H1 (cell line): ENCODE data around the gene HADH.
"Not testable (repeated sequence)": the region's sequence is repeated elsewhere in the genome, so short reads cannot be mapped to it uniquely, and the experiment has no call there.

Experiments
- GTF2F1 ChIP-seq: IDR thresholded peaks from 2 replicates; pipeline ENCODE4 v1.6.1; 2012; ENCODE audit warnings: low read depth, low read length, improper control_type of control experiment, borderline replicate concordance
- POLR2A ChIP-seq, 2 experiments: IDR thresholded peaks; 1 replicate in 1 of 2; 2 replicates in 1 of 2; pipeline ENCODE4 v1.6.1; 2011; ENCODE audit warnings: low read depth in 2 of 2, low read length in 2 of 2, mild to moderate bottlenecking in 2 of 2; ENCODE audit errors: control extremely low read depth in 1 of 2
- TF ChIP-seq, protein P1 (sequence below), 3 experiments: IDR thresholded peaks; 1 replicate in 2 of 3; 2 replicates in 1 of 3; pipeline versions ENCODE4 v1.5.1 to v1.6.1; 2011; ENCODE audit warnings: low read length in 3 of 3, mild to moderate bottlenecking in 3 of 3, inconsistent platforms in 2 of 3, low read depth in 1 of 3, moderate library complexity in 1 of 3; ENCODE audit not compliant: insufficient read depth in 1 of 3; ENCODE audit errors: control extremely low read depth in 1 of 3

DNA sequence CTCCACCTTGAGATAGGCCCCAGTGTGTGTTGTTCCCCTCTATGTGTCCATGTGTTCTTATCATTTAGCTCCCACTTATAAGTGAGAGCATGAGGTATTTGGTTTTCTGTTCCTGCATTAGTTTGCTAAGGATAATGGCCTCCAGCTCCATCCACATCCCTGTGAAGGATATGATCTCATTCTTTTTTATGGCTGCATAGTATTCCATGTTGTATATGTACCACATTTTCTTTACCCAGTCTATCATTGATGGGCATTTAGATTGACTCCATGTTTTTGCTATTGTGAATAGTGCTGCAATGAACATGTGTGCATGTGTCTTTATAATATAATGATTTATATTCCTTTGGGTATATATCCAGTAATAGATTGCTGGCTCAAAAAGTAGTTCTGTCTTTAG, 22.2 kb upstream of the HADH start:
- TF ChIP-seq POLR2A (IDR thresholded peaks at IDR 0.05; ENCODE audit: control extremely low read depth in 1 of 2, low read depth in 2 of 2, low read length in 2 of 2); GTF2F1: not testable (repeated sequence)
- TF ChIP-seq, protein P1, sequence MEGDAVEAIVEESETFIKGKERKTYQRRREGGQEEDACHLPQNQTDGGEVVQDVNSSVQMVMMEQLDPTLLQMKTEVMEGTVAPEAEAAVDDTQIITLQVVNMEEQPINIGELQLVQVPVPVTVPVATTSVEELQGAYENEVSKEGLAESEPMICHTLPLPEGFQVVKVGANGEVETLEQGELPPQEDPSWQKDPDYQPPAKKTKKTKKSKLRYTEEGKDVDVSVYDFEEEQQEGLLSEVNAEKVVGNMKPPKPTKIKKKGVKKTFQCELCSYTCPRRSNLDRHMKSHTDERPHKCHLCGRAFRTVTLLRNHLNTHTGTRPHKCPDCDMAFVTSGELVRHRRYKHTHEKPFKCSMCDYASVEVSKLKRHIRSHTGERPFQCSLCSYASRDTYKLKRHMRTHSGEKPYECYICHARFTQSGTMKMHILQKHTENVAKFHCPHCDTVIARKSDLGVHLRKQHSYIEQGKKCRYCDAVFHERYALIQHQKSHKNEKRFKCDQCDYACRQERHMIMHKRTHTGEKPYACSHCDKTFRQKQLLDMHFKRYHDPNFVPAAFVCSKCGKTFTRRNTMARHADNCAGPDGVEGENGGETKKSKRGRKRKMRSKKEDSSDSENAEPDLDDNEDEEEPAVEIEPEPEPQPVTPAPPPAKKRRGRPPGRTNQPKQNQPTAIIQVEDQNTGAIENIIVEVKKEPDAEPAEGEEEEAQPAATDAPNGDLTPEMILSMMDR (IDR thresholded peaks at IDR 0.05; ENCODE audit: control extremely low read depth in 1 of 3, insufficient read depth in 1 of 3, low read depth in 1 of 3, low read length in 3 of 3): not testable (repeated sequence)
